OCI-LY7 (cell line): ENCODE measurements around the gene STPG1. TPM values are rescaled to one million over a fixed set of nuclear protein-coding genes. Genes with fewer than 3 reads are reported as not detected.

Experiments used
- BruUV-seq: library from RNA; stranded (reverse); fragments of 400-500 nt; replicated peaks from 2 replicates; lab custom pipeline; 2021; lab: Mats Ljungman, UMichigan
- CTCF ChIA-PET: fragments of 300-600 bp; sonication (Branson Sonifier 250); formaldehyde crosslinking; loops from one replicate; lab custom pipeline; 2022; ENCODE audit warnings: antibody characterized with exemption; ENCODE audit not compliant: unreplicated experiment; lab: Charles Lee
- POLR2A ChIA-PET: fragments of 300-600 bp; sonication (Branson Sonifier 250); formaldehyde crosslinking; loops from one replicate; lab custom pipeline; 2022; ENCODE audit warnings: antibody characterized with exemption; lab: Charles Lee
- DNase-seq: peaks from one replicate; pipeline ENCODE4 v3.0.0-alpha.2; 2015; ENCODE audit warnings: low spot score
- H2AFZ ChIP-seq: fragments of 200-600 bp; sonication (generic), shearing (Covaris generic); 2 replicates; pipeline ENCODE4 v1.6.1; 2014; ENCODE audit warnings: mild to moderate bottlenecking, antibody characterized with exemption, low read length, moderate library complexity
- H3K27ac ChIP-seq: fragments of 200-600 bp; sonication (generic); 2 replicates; pipeline ENCODE4 v1.5.1; 2014; ENCODE audit warnings: mixed run types, low read depth, mild to moderate bottlenecking, moderate library complexity, low read length, inconsistent platforms; ENCODE audit not compliant: poor library complexity, severe bottlenecking
- H3K36me3 ChIP-seq: fragments of 200-600 bp; sonication (generic); 2 replicates; pipeline ENCODE4 v1.6.1; 2014; ENCODE audit warnings: mild to moderate bottlenecking, antibody characterized with exemption, low read length, moderate library complexity, mixed read lengths; ENCODE audit not compliant: insufficient read depth
- H3K4me1 ChIP-seq: fragments of 200-600 bp; sonication (generic); 2 replicates; pipeline ENCODE4 v1.5.1; 2014; ENCODE audit warnings: mild to moderate bottlenecking, low read length; ENCODE audit not compliant: insufficient read depth, poor library complexity, severe bottlenecking
- H3K4me2 ChIP-seq: fragments of 200-600 bp; sonication (generic); 2 replicates; pipeline ENCODE4 v1.6.1; 2014; ENCODE audit warnings: mild to moderate bottlenecking, low read length
- H3K4me3 ChIP-seq: fragments of 200-600 bp; sonication (generic); 2 replicates; pipeline ENCODE4 v1.5.1; 2014; ENCODE audit warnings: mild to moderate bottlenecking, low read depth, low read length; ENCODE audit not compliant: poor library complexity, severe bottlenecking
- H3K79me2 ChIP-seq: fragments of 200-600 bp; sonication (generic); 2 replicates; pipeline ENCODE4 v1.6.1; 2016; ENCODE audit warnings: low read depth, mild to moderate bottlenecking, low read length, moderate library complexity, mixed read lengths; ENCODE audit not compliant: insufficient read depth
- H3K9me2 ChIP-seq: fragments of 200-600 bp; sonication (generic); 2 replicates; pipeline ENCODE4 v1.6.1; 2016; ENCODE audit warnings: mild to moderate bottlenecking, low read length, mixed read lengths; ENCODE audit not compliant: insufficient read depth
- H3K9me3 ChIP-seq: fragments of 200-600 bp; sonication (generic); 2 replicates; pipeline ENCODE4 v1.6.1; 2014; ENCODE audit warnings: mild to moderate bottlenecking, mixed run types, low read length, mixed read lengths
- H4K20me1 ChIP-seq: fragments of 200-600 bp; sonication (generic); 2 replicates; pipeline ENCODE4 v1.6.1; 2014; ENCODE audit warnings: mild to moderate bottlenecking, antibody characterized with exemption, low read length, moderate library complexity, mixed read lengths; ENCODE audit not compliant: insufficient read depth
- CTCF ChIP-seq: fragments of 200-600 bp; sonication (generic); conservative IDR thresholded peaks from 2 replicates; pipeline ENCODE4 v1.5.1; 2014; ENCODE audit warnings: mild to moderate bottlenecking, antibody characterized with exemption, low read length, moderate library complexity, mixed read lengths
- EZH2phosphoT487 ChIP-seq: fragments of 200-600 bp; sonication (generic); IDR thresholded peaks from 2 replicates; pipeline ENCODE4 v1.6.1; 2018; ENCODE audit warnings: low read depth, borderline replicate concordance, mild to moderate bottlenecking, mixed run types, antibody characterized with exemption, low read length, moderate library complexity, mixed read lengths
- intact Hi-C: fragments of 100-400 bp; cut with micrococcal nuclease; formaldehyde crosslinking; loops from one replicate; pipeline ENCODE4 v1.10.0; 2022; ENCODE audit not compliant: unreplicated experiment
- total RNA-seq, 2 experiments: library from RNA; depleted of rRNA in 1 of 2; stranded (reverse); fragments of >200 nt in 1 of 2; shearing (Covaris generic) in 1 of 2; gene quantifications; 2 replicates each; pipeline ENCODE4 v1.2.3, GENCODE V29; 2014 to 2022

STPG1 gene
- total RNA-seq, 2 experiments from 2014 or later, result 5.1 to 9.6 TPM

- ChIA-PET CTCF (no interaction called here), POLR2A (no interaction called here)
- no TSS peak for BruUV-seq
- H3K9me3 ChIP-seq, result no peaks in the 10 kb centered on the region
- H3K36me3 ChIP-seq, result peaks cover 5% of the 10 kb centered on the region
- TF ChIP-seq CTCF, result no peak
- TF ChIP-seq EZH2phosphoT487, result no peak
- no peak overlapping the region for H3K4me2 ChIP-seq
- no peak overlapping the region for H3K27ac ChIP-seq
- no peaks in the 10 kb centered on the region for H3K79me2 ChIP-seq
- DNase-seq, result no peak
- H3K9me2 ChIP-seq, result no peaks in the 10 kb centered on the region
- no peaks in the 10 kb centered on the region for H3K4me1 ChIP-seq
- intact Hi-C loops, result no loop called here
- H3K4me3 ChIP-seq, result no peak overlapping the region
- H4K20me1 ChIP-seq, result no peaks in the 10 kb centered on the region
- H2AFZ ChIP-seq, result no peak overlapping the region
These were observed 27.9 kb upstream of the STPG1 start for GRCh38 chr1:24441480-24441879.

- ChIA-PET POLR2A (interaction anchor here (1.2 kb wide), 1 partner anchor 14 kb away, joined by 3 read pairs; no protein-coding TSS in a partner anchor), CTCF (no interaction called here)
- intact Hi-C loops, result no loop called here
- H3K4me1 ChIP-seq, result no peaks in the 10 kb centered on the region
- DNase-seq, result no peak
- no peak overlapping the region for H3K4me3 ChIP-seq
- peaks cover 3% of the 10 kb centered on the region; the same call in 1 of the 2 replicates for H3K36me3 ChIP-seq
- no peak overlapping the region for H3K27ac ChIP-seq
- H3K79me2 ChIP-seq, result no peaks in the 10 kb centered on the region
- H2AFZ ChIP-seq, result no peak overlapping the region
- H3K9me3 ChIP-seq, result no peaks in the 10 kb centered on the region
- no TSS peak for BruUV-seq
- TF ChIP-seq CTCF (no peak), EZH2phosphoT487 (no peak)
- no peaks in the 10 kb centered on the region for H3K9me2 ChIP-seq
- no peak overlapping the region for H3K4me2 ChIP-seq
- H4K20me1 ChIP-seq, result no peaks in the 10 kb centered on the region
These were observed 26.9 kb upstream of the STPG1 start for GRCh38 chr1:24440436-24440835.

GRCh38 chr1:24438423-24438901 is 24.9 kb upstream of the STPG1 start:
- no TSS peak for BruUV-seq
- no peak for DNase-seq
- no peaks in the 10 kb centered on the region for H3K9me2 ChIP-seq
- TF ChIP-seq CTCF, result no peak
- no peak for TF ChIP-seq EZH2phosphoT487
- no peak overlapping the region for H3K4me3 ChIP-seq
- H2AFZ ChIP-seq, result no peak overlapping the region
- H3K79me2 ChIP-seq, result no peaks in the 10 kb centered on the region
- H3K4me2 ChIP-seq, result no peak overlapping the region
- H4K20me1 ChIP-seq, result no peaks in the 10 kb centered on the region
- ChIA-PET POLR2A (no interaction called here), CTCF (no interaction called here)
- H3K36me3 ChIP-seq, result peaks cover 3% of the 10 kb centered on the region; the same call in 1 of the 2 replicates
- H3K4me1 ChIP-seq, result no peaks in the 10 kb centered on the region
- H3K27ac ChIP-seq, result no peak overlapping the region
- intact Hi-C loops, result no loop called here
- no peaks in the 10 kb centered on the region for H3K9me3 ChIP-seq
